ENCODE measurements around the gene SLC30A4.

DNA sequence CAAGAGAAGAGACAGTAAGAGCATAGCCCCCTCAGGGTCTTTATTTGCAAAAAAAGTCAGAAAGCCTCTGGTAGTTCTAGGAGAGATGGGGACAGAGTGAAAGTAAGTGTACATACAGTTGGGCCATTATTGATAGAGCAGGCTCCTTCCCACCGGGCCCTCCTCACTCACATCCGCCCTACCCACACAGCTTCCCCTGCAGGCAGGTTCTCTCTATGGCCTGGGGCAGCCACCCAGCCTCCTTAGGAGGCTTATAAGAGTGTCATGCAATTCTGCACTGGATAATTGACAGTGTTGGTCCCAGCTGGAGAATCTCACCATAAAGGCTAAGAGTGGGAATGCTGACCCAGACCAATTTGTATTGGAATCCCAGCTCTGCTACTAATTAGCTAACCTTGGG lies 49.5 kb downstream of the SLC30A4 start:
- no peak for TF ChIP-seq ZNF274 (IDR thresholded peaks at IDR 0.05; ENCODE audit: low read depth, low read length)
- TF ChIP-seq YY1 (IDR thresholded peaks at IDR 0.05; ENCODE audit: insufficient read depth, insufficient read length), result no peak
- no peak for TF ChIP-seq SUZ12 (IDR thresholded peaks at IDR 0.05; ENCODE audit: extremely low read depth, insufficient read depth, insufficient read length)
